Osteoblast (primary cell): ENCODE measurements around the gene NDUFAF4. TPM values are rescaled to one million over a fixed set of nuclear protein-coding genes. Genes with fewer than 3 reads are reported as not detected.
A peak's percentile ranks its signal among the peaks of the same experiment; 100 is the strongest.
"Not testable (repeated sequence)": the region's sequence is repeated elsewhere in the genome, so short reads cannot be mapped to it uniquely, and the experiment has no call there.

Source experiments
- DNase-seq: peaks from one replicate; pipeline ENCODE4 v3.0.0; 2011; ENCODE audit warnings: low spot score, mixed read lengths; ENCODE audit not compliant: insufficient read length; ENCODE audit errors: missing footprints
- H2AFZ ChIP-seq: 2 replicates; pipeline ENCODE4 v1.6.0; 2011; ENCODE audit warnings: mild to moderate bottlenecking, low read length
- H3K27ac ChIP-seq: 2 replicates; pipeline ENCODE4 v1.5.1; 2011; ENCODE audit warnings: mild to moderate bottlenecking, low read depth, low read length, moderate library complexity
- H3K27me3 ChIP-seq: 2 replicates; pipeline ENCODE4 v1.6.0; 2012; ENCODE audit warnings: mild to moderate bottlenecking, control low read depth, inconsistent platforms, low read length, moderate library complexity; ENCODE audit not compliant: insufficient read depth
- H3K36me3 ChIP-seq: 2 replicates; pipeline ENCODE4 v1.5.1; 2011; ENCODE audit warnings: mild to moderate bottlenecking, low read length, control low read depth, moderate library complexity; ENCODE audit not compliant: insufficient read depth
- H3K4me1 ChIP-seq: 2 replicates; pipeline ENCODE4 v1.5.1; 2011; ENCODE audit warnings: mild to moderate bottlenecking, low read length, control low read depth, moderate library complexity; ENCODE audit not compliant: insufficient read depth
- H3K4me2 ChIP-seq: 2 replicates; pipeline ENCODE4 v1.6.0; 2011; ENCODE audit warnings: mild to moderate bottlenecking, low read length; ENCODE audit not compliant: insufficient read depth
- H3K4me3 ChIP-seq: fragments of 200-600 bp; sonication (generic); 3 replicates; pipeline ENCODE4 v1.5.1; 2012; ENCODE audit warnings: mild to moderate bottlenecking, low read length, inconsistent platforms; ENCODE audit not compliant: insufficient read depth
- H3K79me2 ChIP-seq: 2 replicates; pipeline ENCODE4 v1.6.0; 2012; ENCODE audit warnings: mild to moderate bottlenecking, low read length, control low read depth, inconsistent platforms; ENCODE audit not compliant: insufficient read depth
- H3K9me3 ChIP-seq: 2 replicates; pipeline ENCODE4 v1.5.1; 2011; ENCODE audit warnings: low read depth, low read length, control low read depth
- H4K20me1 ChIP-seq: 2 replicates; pipeline ENCODE4 v1.6.0; 2012; ENCODE audit warnings: mild to moderate bottlenecking, low read length, control low read depth; ENCODE audit not compliant: insufficient read depth
- CTCF ChIP-seq: IDR thresholded peaks from 2 replicates; pipeline ENCODE4 v1.5.1; 2011; ENCODE audit warnings: mild to moderate bottlenecking, low read depth, low read length, moderate library complexity; ENCODE audit errors: extremely low read depth
- total RNA-seq: library from RNA; depleted of rRNA; stranded (reverse); fragments of >200 nt; gene quantifications from 2 replicates; pipeline ENCODE4 v1.2.3, GENCODE V29; 2012

Gene NDUFAF4
- total RNA-seq, 1 donor: 6.5 TPM

DNA sequence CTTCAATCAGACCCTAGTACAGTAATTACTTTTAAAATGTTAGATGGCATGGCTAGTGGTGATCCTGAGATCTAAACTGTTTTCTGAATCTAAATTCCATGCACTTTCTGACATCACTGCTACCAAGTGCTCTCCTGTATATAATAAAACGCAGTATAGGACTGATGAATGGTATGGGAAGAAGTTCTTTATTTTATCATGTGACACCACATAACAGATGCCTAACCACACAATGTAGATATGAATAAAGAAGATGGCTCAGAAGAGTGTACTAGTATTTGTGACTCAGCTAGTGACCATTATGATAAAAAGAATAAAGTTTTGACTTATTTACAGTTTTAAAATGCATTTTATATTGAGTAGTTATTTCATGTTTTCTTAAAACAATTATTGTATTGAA lies 8.5 kb downstream of the NDUFAF4 start:
- peaks cover 2% of the 10 kb centered on the region for H4K20me1 ChIP-seq
- no peaks in the 10 kb centered on the region for H3K27me3 ChIP-seq
- H3K4me1 ChIP-seq: no peaks in the 10 kb centered on the region
- H3K36me3 ChIP-seq: peaks cover 17% of the 10 kb centered on the region
- H3K9me3 ChIP-seq: no peaks in the 10 kb centered on the region
- H3K4me3 ChIP-seq: no peak overlapping the region
- H3K4me2 ChIP-seq: no peak overlapping the region
- H2AFZ ChIP-seq: no peak overlapping the region
- no peak for DNase-seq
- H3K79me2 ChIP-seq: peaks cover 6% of the 10 kb centered on the region
- no peak for TF ChIP-seq CTCF
- no peak overlapping the region for H3K27ac ChIP-seq

GRCh38 chr6:96888745-96889144 lies 8.9 kb downstream of the NDUFAF4 start:
- H3K79me2 ChIP-seq: peaks cover 3% of the 10 kb centered on the region
- DNase-seq: no peak
- H3K27me3 ChIP-seq: no peaks in the 10 kb centered on the region
- H3K36me3 ChIP-seq: peaks cover 14% of the 10 kb centered on the region
- H4K20me1 ChIP-seq: no peaks in the 10 kb centered on the region
- H3K27ac ChIP-seq: no peak overlapping the region
- H3K4me2 ChIP-seq: no peak overlapping the region
- H3K4me3 ChIP-seq: no peak overlapping the region
- H2AFZ ChIP-seq: no peak overlapping the region
- no peaks in the 10 kb centered on the region for H3K9me3 ChIP-seq
- H3K4me1 ChIP-seq: no peaks in the 10 kb centered on the region
- no peak for TF ChIP-seq CTCF

- no peak for TF ChIP-seq CTCF
- H3K27ac ChIP-seq: no peak overlapping the region
- no peak overlapping the region for H3K4me2 ChIP-seq
Observed at GRCh38 chr6:96886519-96886918, 11.2 kb downstream of the NDUFAF4 start.

DNA sequence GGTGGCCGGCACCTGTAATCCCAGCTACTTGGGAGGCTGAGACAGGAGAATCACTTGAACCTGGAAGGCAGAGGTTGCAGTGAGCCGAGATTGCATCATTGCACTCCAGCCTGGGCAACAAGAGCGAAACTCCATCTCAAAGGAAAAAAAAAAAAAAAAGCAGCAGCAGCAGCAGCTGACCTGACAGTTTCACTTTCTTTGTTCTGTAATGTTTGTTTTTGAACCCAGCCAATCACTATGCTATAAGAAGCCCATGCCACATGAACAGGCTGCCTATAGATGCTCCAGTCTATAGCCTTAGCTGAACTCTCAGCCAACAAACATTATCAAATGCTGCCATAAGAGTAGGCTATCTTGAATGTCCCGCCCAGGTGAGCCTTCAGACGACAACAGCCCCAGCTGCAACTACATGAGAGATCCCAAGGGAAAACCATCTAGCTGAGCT lies 12.5 kb downstream of the NDUFAF4 start:
- H4K20me1 ChIP-seq, H3K4me1 ChIP-seq, H3K4me2 ChIP-seq, H3K27me3 ChIP-seq, H3K27ac ChIP-seq, H3K79me2 ChIP-seq, H3K4me3 ChIP-seq, H3K36me3 ChIP-seq, H3K9me3 ChIP-seq, DNase-seq: not testable (repeated sequence)
- H2AFZ ChIP-seq: peak overlapping the region; percentile 18

More at GRCh38 chr6:96886519-96886918, 11.2 kb downstream of the NDUFAF4 start:
- Histone ChIP-seq H4K20me1 (no peaks in the 10 kb centered on the region), H3K27me3 (no peaks in the 10 kb centered on the region), H3K4me1 (no peaks in the 10 kb centered on the region), H3K4me3 (no peak overlapping the region), H2AFZ (no peak overlapping the region), H3K36me3 (peaks cover 11% of the 10 kb centered on the region), H3K9me3 (no peaks in the 10 kb centered on the region), H3K79me2 (no peaks in the 10 kb centered on the region)
- no peak for DNase-seq

GRCh38 chr6:96878143-96878542 lies 19.5 kb downstream of the NDUFAF4 start:
- Histone ChIP-seq H4K20me1 (no peaks in the 10 kb centered on the region), H3K27me3 (no peaks in the 10 kb centered on the region), H3K36me3 (no peaks in the 10 kb centered on the region), H3K9me3 (no peaks in the 10 kb centered on the region), H3K4me1 (no peaks in the 10 kb centered on the region), H3K79me2 (no peaks in the 10 kb centered on the region), H3K4me3 (no peak overlapping the region), H3K4me2 (no peak overlapping the region), H3K27ac (no peak overlapping the region), H2AFZ (no peak overlapping the region)
- TF ChIP-seq CTCF: no peak
- peak; percentile 44 for DNase-seq
